ENCODE measurements around the gene OR10K1.

DNA sequence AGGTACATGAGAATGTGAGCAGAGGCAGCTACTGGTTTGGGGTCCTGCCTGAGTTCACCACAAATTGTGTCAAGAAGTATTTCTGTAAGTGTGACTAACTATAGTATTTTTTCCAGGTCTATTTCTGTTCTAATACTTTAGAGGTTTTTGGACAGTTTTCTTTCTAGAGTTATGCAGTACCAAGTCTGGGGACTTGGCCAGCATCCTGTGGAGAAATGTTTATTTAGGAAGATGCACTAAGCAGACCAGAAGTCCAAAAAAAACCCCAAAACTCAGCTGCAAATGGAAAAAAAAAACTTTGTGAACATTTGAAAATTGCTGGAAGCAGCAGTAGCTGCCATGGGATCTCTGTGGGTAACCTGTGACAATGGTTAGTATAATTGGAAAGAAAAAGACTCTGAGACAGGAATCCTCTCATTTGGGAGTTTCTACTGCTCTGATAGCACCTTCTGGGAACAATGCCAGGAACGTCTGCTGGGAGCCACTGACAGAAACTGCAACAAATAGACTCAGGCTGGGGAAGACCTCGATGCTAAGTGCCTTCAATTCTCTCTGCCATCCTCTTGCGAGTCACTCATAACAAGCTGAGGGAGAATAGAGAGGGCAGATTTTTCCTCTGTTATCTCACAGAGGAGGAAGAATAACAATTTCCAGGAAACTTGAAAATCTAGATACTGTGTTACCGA is 48.0 kb downstream of the OR10K1 start:
- TF ChIP-seq CTCF (IDR thresholded peaks at IDR 0.05) = no peak
- TF ChIP-seq POLR2A (IDR thresholded peaks at IDR 0.05) = no peak
